Measurements from ENCODE around the gene PXK.
A peak's percentile ranks its signal among the peaks of the same experiment; 100 is the strongest.
"Not testable (repeated sequence)": the region's sequence is repeated elsewhere in the genome, so short reads cannot be mapped to it uniquely, and the experiment has no call there.

The PXK gene

GRCh38 chr3:58323529-58324390 lies 8.9 kb upstream of the PXK start:
- DNase-seq, result peak; percentile 16

- no peak for DNase-seq
Measured at GRCh38 chr3:58324391-58325390, 8.0 kb upstream of the PXK start.

GRCh38 chr3:58325525-58325992 lies 7.1 kb upstream of the PXK start:
- no peak for DNase-seq

GRCh38 chr3:58326267-58326900 lies 6.3 kb upstream of the PXK start:
- no peak for DNase-seq

GRCh38 chr3:58329150-58329921 lies 3.4 kb upstream of the PXK start:
- DNase-seq, result no peak

GRCh38 chr3:58329922-58330413 lies 2.7 kb upstream of the PXK start:
- no peak for DNase-seq

GRCh38 chr3:58331593-58332152 lies 1.0 kb upstream of the PXK start:
- DNase-seq, result no peak

- peak; percentile 36 for DNase-seq
Measured at GRCh38 chr3:58333206-58334012, 717 bp downstream of the PXK start.

GRCh38 chr3:58334013-58334321 lies 1.3 kb downstream of the PXK start:
- DNase-seq, result no peak

- DNase-seq, result no peak
Measured at GRCh38 chr3:58334506-58334884, 1.8 kb downstream of the PXK start.

GRCh38 chr3:58335652-58335947 lies 2.9 kb downstream of the PXK start:
- DNase-seq, result no peak

GRCh38 chr3:58336135-58336882 lies 3.6 kb downstream of the PXK start:
- no peak for DNase-seq

- no peak for DNase-seq
Measured at GRCh38 chr3:58337190-58337589, 4.5 kb downstream of the PXK start.

GRCh38 chr3:58339146-58339545 lies 6.5 kb downstream of the PXK start:
- not testable (repeated sequence) for DNase-seq

GRCh38 chr3:58340594-58341244 lies 8.0 kb downstream of the PXK start:
- DNase-seq, result no peak

- DNase-seq, result no peak
Measured at GRCh38 chr3:58341376-58341775, 8.7 kb downstream of the PXK start.

- DNase-seq, result no peak
Measured at GRCh38 chr3:58342676-58343075, 10.0 kb downstream of the PXK start.

- DNase-seq, result no peak
Measured at GRCh38 chr3:58345457-58345856, 12.8 kb downstream of the PXK start.

GRCh38 chr3:58346368-58346767 lies 13.7 kb downstream of the PXK start:
- DNase-seq, result no peak

- no peak for DNase-seq
Measured at GRCh38 chr3:58347984-58348383, 15.3 kb downstream of the PXK start.

All from activated naive CD4-positive, alpha-beta T cell treated with Interleukin-2 at 50 U/mL for 16 hours (primary cell).